ENCODE results near the gene DPP7.

DNA sequence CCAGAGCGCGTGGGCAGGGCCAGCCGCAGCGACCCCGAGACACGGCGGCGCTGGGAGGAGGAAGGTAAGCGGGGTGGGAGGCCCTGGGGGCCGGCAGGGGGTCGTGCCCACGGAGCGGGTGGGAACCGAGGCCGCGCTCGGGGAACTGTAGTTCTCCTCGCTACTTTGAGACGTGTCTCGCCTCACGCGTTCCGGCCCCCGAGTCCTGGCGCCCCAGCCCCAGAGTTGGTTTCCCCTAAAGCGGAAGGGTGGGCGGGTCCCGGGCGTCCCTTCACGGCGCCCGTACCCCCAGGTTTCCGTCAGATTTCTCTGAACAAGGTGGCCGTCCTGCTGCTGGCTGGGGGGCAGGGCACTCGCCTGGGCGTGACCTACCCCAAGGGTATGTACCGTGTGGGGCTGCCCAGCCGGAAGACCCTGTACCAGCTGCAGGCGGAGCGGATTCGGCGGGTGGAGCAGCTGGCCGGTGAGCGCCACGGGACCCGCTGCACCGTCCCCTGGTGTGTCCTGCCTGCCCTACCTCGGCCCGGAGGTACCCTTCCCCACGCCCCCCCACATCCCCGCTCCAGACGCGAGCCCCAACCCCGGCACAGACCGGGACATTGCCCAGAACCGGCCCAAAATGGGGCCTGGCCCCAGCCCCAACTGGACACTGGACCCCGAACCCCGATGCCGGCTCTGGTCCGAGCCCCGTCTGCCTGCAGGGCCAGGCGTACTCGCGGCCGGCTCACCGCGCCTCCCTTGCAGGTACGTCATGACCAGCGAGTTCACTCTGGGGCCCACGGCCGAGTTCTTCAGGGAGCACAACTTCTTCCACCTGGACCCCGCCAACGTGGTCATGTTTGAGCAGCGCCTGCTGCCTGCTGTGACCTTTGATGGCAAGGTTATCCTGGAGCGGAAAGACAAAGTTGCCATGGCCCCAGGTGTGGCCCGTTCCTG lies 36.5 kb downstream of the DPP7 start:
- TF ChIP-seq RFX5 (IDR thresholded peaks at IDR 0.05; ENCODE audit: borderline replicate concordance, low read depth, low read length), result no peak
- no peak for TF ChIP-seq POLR2A (IDR thresholded peaks at IDR 0.05; ENCODE audit: control extremely low read depth in 1 of 2, low read depth in 2 of 2, low read length in 2 of 2)
- no peak for TF ChIP-seq NRF1 (IDR thresholded peaks at IDR 0.05; ENCODE audit: low read depth, low read length)
- TF ChIP-seq SP2 (IDR thresholded peaks at IDR 0.05; ENCODE audit: low read length), result no peak
- no peak for TF ChIP-seq CHD2 (IDR thresholded peaks at IDR 0.05; ENCODE audit: low read length)
- no peak for TF ChIP-seq USF2 (IDR thresholded peaks at IDR 0.05; ENCODE audit: low read length)
- TF ChIP-seq CTCF (IDR thresholded peaks at IDR 0.05; ENCODE audit: control extremely low read depth in 1 of 3, insufficient read depth in 1 of 3, low read depth in 1 of 3, low read length in 3 of 3), result no peak
- TF ChIP-seq JUND (IDR thresholded peaks at IDR 0.05; ENCODE audit: low read length), result no peak
- no peak for TF ChIP-seq RXRA (IDR thresholded peaks at IDR 0.05; ENCODE audit: insufficient read depth, low read depth, low read length)
